Islet precursor cell (in vitro differentiated cells): ENCODE results near the gene OR52D1.

ENCODE experiments used
- DNase-seq: peaks from one replicate; pipeline ENCODE4 v3.0.0-alpha.2; 2018

Gene OR52D1

DNA sequence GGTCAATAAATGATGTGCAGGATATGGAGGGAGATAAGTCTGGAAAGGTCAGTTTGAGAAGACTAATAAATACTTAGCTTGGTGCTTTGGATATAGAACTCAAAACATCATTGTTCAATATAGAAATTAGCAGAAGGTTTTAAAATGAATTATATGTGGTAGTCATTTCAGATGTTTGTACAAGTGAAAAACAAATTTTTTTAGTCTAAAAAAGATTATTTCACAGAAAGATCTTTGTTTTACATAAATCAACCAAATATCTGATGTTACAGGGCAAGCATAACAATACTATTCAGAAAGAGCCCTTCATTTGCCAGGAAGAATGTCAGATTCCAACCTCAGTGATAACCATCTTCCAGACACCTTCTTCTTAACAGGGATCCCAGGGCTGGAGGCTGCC, at the start of gene OR52D1:
Gene OR52D1, plus strand, starts transcription at position 301 of the 400 bp plus-strand sequence. Its CDS starts 22 bp downstream, at position 323.
- no peak for DNase-seq

GRCh38 chr11:5441414-5441813, 47.1 kb upstream of the OR52D1 start, which contains the start of gene OR51I1:
Gene OR51I1, minus strand, starts transcription at chr11:5441514. Its CDS starts 0 bp downstream, at chr11:5441514.
- DNase-seq = no peak

- DNase-seq = no peak
Measured at GRCh38 chr11:5443835-5444393, 44.6 kb upstream of the OR52D1 start.

DNA sequence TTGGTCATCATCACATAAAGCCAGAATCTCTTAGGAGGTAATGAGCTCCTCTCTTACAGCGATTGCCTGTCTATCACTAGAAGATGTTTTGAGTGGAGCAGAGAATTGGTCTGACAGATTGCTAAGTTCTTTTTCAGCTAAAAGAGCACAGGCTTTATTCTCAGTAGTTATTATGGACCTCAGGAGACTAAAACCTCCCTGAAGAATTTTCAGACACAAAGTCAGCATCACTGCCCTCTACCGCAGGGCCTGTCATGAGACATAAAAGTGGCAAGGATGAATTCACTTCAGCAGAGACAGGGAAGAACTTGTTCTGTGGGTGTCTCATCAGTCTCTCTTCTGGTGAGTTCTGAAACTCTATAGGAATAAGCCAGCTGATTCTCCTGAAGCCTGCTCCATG, 39.5 kb upstream of the OR52D1 start, which contains the start of gene OR51I2:
Gene OR51I2, plus strand, starts transcription at position 301 of the 400 bp plus-strand sequence. CDS start 4,166 bp downstream, outside the sequence.
- DNase-seq = no peak

DNA sequence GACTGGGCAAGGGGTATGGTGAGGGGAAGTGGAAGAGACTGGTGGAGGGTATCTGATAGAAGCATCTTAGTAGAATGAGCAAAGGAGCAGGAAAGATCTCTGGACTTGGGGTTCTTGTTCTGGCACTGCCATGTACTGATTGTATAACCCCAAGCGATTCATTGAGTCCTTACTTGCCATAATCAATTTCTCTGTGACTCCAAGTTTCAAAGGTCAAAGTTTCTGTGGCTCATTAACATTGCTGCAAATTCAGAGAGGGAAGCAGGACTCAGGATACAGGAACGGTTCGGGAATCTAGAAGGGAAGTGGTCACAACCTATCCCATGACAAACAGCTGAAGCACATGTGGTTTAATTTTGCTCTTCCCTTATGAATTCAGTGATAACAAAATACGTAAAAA, 39.1 kb upstream of the OR52D1 start:
- no peak for DNase-seq

DNA sequence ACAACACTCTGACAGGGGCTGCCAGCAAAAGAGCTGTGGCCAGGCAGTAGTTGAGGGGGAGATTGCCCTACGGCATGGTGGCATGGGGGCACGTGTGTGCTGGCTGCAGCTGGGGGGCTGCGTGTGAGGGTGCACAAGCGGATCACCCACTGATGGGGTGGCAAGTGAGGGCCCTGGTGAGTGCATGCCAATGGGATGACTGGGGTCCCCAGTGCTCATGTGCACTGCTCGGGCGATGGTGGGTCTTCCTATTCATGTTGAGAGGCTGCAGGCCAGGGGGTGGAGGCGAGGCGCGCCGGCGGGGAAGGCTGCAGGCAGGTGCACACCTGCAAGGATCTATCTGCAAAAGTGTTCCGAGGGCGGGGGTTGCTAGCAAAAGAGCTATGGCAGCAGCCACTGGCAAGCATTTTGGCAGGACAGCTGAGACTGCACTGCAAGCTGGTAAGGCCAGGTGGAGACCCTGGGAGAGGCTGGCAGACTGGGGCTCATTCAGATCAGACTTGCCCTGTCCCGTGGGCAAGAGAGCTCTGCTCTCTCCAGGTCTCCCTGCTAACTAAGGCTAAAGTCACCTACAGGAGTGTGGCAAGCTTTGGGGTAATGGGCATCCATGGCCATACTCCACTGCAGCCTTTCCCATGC, 27.4 kb upstream of the OR52D1 start:
- no peak for DNase-seq

GRCh38 chr11:5467527-5467926, 21.0 kb upstream of the OR52D1 start:
- DNase-seq = no peak

- no peak for DNase-seq
Measured at GRCh38 chr11:5473921-5474320, 14.6 kb upstream of the OR52D1 start.

- DNase-seq = peak; percentile 61
Measured at GRCh38 chr11:5476186-5476819, 12.2 kb upstream of the OR52D1 start.

DNA sequence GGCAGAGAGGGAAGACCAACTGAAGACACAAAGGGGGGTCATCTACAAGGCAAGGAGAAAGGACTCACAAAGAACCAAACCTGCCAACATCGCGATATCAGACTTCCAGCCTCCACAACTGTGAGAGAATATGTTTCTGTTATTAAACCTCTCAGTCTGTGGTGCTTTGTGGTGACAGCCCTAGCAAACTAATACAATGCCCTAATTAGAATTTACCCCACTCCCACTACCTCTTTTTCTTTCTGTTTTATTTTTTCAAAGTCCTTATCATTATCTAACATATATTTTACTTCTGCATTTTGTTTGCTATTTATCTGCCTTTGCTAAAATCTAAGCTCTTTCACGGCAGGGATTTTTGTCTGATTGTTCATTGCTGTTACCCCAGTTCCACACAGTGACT, 2.5 kb upstream of the OR52D1 start:
- DNase-seq = no peak

- DNase-seq = no peak
Measured at GRCh38 chr11:5486421-5486820, 2.1 kb upstream of the OR52D1 start.

- DNase-seq = no peak
Measured at GRCh38 chr11:5488798-5489399, 414 bp downstream of the OR52D1 start.

GRCh38 chr11:5489576-5490357, 1.3 kb downstream of the OR52D1 start:
- no peak for DNase-seq

DNA sequence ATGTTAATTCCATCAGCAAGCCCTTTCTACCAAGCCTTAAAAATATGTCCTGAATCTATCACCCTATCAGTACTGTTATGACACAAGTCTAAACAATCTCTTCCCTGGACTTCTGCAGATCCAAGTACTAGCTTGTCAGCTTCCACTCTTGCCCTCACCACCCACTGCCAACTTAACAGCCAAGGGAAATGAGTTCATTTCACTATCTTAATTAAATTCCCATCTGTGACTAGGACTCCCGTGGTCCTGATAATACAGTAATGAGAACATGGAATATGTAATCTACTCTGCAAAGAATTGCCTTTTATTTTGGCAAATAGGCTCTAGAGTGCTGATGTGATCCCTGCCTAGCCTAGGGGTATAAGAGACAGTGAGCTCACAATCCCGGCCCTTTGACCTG, 11.2 kb downstream of the OR52D1 start:
- no peak for DNase-seq

DNA sequence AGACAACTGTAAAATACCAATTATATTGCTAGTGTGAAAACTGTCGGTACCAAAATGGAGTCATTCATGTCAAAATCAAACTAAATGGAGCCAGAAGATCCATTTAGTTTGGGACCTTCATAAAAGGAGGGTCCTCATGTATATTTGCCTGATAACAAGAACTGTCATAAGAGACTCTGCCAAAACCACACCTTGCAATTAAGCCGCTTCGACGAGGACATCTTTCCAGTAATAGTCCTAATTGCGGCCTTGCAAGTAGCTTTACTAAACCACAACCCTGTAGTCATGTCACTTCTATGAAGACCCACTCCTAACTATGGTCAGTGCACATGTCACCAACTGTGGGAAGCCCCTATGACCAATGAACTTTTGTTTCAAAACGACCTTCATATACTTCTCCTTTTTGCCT, 11.9 kb downstream of the OR52D1 start:
- DNase-seq = no peak

- no peak for DNase-seq
Measured at GRCh38 chr11:5504403-5504921, 16.0 kb downstream of the OR52D1 start.

- DNase-seq = no peak
Measured at GRCh38 chr11:5505363-5506048, 17.0 kb downstream of the OR52D1 start.

GRCh38 chr11:5507177-5507932, 18.9 kb downstream of the OR52D1 start:
- no peak for DNase-seq

DNA sequence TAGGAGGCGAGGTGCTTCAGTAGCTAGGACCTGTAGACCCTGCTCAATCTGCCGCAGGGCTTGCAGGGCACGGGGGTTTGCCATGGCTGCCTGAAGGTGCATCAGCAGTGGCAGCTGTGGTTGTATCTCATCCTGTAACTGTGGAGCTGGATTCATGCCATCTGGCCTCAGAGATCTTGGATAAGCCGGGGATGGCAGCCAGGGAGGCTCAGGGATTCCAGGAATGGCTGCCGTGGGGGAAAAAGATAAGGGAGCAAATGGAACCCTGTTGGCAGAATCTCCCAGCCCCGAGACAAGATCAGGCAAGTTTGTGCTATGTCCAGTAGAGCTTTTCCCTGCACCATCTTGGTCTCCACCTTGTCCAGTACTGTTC, 19.4 kb downstream of the OR52D1 start:
- no peak for DNase-seq

GRCh38 chr11:5508605-5509004, 20.1 kb downstream of the OR52D1 start:
- no peak for DNase-seq

DNA sequence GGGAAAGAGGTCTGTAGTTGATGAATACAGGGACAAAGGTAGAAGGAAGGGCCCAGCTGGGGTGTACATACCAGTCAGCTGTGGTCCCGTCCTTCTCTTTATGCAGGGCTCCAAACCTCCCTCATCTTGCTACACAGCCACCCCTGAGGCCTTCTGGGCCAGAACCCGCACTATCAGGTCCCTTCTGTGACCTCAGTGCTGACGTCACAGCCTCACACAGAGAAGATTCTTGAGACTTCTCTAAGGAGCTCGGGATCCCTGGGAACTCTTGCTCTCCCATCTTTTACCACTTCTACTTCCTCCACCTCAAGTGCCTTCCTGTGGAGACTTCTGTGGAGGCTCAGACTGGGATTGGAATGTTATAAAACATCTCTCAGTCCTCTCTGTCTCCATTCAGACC, 21.3 kb downstream of the OR52D1 start, which contains the start of gene UBQLN3:
Gene UBQLN3, minus strand, starts transcription at position 155 of the 400 bp plus-strand sequence. CDS start 399 bp downstream, outside the sequence.
- DNase-seq = no peak
